ENCODE data around the gene SPDYE2B.
"Not testable (repeated sequence)": the region's sequence is repeated elsewhere in the genome, so short reads cannot be mapped to it uniquely, and the experiment has no call there.

Gene SPDYE2B, protein sequence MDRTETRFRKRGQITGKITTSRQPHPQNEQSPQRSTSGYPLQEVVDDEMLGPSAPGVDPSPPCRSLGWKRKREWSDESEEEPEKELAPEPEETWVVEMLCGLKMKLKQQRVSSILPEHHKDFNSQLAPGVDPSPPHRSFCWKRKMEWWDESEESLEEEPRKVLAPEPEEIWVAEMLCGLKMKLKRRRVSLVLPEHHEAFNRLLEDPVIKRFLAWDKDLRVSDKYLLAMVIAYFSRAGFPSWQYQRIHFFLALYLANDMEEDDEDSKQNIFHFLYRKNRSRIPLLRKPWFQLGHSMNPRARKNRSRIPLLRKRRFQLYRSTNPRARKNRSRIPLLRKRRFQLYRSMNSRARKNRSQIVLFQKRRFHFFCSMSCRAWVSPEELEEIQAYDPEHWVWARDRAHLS

GRCh38 chr7:102649924-102650323 is at the start of gene SPDYE2B:
TSS of gene SPDYE2B (plus strand) at chr7:102650319. CDS start at chr7:102652349, 2,030 bp downstream.
- DNase-seq: not testable (repeated sequence)

GRCh38 chr7:102602317-102602716 is 47.8 kb upstream of the SPDYE2B start:
- not testable (repeated sequence) for DNase-seq

GRCh38 chr7:102604431-102605145 is 45.5 kb upstream of the SPDYE2B start:
- not testable (repeated sequence) for DNase-seq

GRCh38 chr7:102606848-102607247 is 43.3 kb upstream of the SPDYE2B start:
- DNase-seq: not testable (repeated sequence)

DNA sequence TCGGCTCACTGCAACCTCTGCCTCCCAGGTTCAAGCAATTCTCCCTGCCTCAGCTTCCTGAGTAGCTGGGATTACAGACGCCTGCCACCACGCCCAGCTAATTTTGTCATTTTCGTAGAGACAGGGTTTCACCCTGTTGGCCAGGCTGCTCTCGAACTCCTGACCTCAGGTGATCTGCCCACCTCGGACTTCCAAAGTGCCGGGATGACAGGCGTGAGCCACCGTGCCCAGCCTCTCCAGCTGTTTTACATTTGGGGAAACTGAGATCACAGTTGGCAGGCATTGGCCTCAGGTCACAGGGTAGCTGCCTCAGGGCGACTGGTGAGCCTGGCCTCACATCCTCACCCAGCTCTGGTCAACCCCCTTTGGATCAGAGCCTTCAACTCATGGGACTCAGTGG is 40.4 kb upstream of the SPDYE2B start:
- DNase-seq: not testable (repeated sequence)

DNA sequence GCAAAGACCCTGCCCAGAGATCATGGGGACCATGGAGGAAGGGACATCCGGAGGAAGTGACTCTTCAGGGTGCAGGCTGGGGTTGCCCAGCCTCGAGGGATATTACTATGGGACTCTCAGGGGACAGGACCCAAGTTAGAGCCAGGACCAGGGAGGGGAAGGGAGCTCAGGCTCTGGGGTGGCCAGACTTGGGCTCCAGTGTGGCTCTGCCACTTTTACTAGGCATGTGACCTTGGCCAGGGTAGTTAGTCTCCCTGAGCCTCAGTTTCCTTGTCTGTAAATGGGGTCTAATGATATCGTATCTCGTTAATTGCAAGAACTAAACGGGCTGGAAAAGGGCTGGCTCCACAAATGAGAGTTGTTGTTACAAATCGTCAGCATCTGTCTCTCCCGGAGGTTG is 39.7 kb upstream of the SPDYE2B start:
- DNase-seq: not testable (repeated sequence)

DNA sequence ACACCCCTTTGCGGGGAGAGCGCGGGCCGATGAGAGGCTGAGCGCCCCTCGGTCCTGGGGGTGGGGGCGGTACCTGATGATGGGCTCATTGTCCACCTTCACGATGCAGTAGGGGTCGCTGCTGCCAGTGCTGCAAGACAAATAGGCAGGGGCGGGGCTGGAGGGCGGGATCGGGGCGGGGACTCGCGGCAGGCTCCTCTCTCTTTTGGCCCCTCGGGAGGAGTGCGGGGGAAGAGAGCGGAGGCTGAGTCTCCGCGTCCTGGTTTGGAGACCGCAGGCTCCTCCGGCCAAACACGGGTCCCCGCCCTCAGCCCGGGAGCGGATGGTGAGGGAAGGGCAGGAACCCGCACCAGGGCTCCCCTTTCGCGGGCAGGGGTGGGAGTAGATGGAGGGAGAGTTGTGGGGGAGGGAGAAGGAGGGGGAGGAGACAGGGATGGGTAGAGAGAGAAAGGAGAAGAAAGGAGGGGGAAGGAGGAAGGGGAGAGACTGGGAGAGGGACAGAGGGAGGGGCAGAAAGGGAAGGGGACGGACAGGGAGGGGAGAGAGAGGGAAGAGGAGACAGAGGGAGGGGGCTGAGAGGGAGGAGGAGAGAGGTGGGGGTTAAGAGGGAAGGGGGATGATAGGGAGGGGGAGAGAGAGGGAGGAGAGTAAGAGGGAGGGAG is 39.0 kb upstream of the SPDYE2B start:
- not testable (repeated sequence) for DNase-seq

GRCh38 chr7:102611675-102612325 is 38.3 kb upstream of the SPDYE2B start:
- DNase-seq: not testable (repeated sequence)

DNA sequence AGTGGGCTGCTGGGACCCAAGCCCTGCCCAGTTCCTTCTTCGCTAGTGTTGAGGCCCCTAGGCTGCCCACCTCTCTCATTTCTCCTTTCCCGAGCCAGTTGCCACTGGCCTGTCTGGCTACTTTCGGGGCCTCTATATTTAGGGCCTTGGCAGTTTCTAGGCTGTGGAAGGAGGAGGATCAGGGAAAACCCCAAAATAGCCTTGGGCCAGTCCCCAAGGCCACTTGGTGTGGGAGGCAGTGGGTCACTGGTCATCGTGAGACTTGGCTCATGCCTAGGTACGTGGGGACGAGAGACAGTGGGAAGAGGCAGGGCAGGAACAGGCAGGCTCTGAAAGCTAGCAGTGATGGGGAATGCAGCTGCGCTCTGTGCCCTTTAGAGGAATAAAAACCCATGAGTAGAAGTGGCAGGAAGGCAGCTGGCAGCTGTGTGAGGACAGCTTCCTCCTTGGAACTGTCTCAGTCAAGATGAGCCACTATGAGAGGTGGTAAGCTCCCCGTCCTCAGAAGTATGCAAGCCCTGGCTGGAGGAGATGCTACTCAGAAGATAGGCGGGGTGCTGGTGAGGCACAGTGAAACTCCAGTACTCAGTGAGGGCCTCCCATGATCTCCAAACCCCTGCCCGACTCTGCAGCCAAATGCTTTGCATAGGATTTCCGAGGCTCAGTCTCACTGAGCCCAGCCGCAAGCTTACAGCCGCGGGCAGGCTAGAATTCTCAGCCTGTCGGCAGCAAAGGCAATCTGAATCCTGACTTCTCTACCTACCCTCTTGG is 36.4 kb upstream of the SPDYE2B start:
- DNase-seq: not testable (repeated sequence)

GRCh38 chr7:102614346-102614697 is 35.8 kb upstream of the SPDYE2B start:
- not testable (repeated sequence) for DNase-seq

DNA sequence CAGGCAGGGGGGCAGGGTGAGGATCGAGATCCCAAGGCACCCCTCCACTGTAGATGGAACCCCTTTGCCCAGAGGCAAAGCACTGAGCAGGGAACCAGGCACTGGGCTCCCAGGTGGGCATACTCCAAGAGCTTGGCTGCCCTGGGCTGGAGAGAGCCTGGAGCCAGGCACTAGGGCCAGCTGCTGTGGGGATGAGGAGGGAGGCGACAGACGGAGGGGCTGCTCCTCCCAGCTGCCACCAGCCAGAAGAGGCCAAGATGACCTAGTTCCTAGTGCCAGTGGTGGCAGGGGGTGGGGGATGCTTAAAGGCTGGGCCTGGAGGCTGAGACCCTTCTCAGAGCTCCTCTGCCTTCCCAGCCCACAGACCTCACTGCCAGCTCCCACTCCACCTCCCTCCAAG is 35.2 kb upstream of the SPDYE2B start:
- not testable (repeated sequence) for DNase-seq

DNA sequence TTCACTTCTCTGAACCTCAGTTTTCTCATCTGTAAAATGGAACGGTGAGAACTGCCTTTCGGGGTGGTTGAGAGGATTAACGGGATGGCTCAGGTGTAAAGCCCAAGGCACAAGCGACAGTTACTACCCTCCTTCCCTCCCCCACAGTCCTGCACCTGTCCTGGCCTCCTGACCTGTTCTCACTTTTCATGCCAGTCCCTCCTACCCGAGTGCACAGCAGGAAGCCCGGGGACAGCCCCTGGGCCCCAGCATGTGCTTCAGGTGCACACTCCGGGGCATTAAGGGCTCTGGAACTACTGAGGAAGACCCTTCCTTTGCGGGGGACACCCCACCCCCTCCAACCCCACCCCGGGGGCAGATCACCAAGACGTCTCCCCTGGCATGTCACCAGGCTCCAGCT is 34.2 kb upstream of the SPDYE2B start:
- not testable (repeated sequence) for DNase-seq

DNA sequence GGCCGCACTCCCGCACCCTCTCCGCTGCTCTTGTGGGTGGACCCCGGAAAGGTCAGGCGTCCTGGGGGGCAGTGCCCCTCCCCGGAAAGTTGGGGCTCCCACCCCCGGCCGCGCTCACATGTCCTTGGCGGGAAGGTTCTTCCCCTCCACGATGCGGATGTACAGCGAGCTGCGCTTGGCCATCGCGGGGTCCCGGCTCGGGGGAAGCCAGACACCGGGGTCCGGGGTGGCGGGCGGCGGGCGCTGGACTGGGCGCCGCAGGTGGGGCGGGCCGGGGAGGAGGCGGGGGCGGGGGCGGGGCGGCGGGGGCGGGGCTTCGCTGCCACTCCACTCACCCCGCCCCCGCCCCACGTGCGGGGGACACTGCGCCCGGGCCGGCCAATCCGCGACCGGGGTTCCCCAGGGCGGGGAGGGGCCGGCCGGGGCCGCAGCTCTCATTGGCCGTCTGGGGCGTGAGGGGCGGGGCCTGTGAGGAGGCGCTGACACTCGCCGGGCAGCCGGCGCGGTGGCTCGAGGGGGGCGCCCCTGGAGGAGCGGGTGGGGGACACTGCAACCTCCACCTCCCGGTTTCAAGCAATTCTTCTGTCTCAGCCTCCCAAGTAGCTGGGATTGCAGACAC is 33.5 kb upstream of the SPDYE2B start, which contains the start of gene RASA4:
Gene RASA4 (minus strand): TSS at position 250 of the 619 bp plus-strand sequence. CDS start 67 bp downstream, at position 183.
- not testable (repeated sequence) for DNase-seq

DNA sequence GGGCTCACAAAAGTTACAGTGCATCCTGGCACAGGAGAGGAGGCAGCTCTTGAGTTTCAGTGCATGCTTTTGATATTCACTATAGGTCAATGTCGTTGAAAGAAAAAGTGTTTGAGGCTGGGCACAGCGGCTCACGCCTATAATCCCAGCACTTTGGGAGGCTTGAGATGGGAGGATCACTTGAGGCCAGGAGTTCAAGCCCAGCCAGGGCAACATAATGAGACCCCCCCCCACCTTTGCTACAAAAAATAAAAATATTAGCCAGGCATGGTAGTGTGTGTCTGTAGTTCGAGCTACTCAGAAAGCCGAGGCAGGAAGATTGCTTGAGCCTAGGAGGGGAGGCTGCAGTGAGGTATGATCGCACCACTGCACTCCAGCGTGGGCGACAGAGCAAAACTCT is 32.0 kb upstream of the SPDYE2B start:
- DNase-seq: not testable (repeated sequence)

- not testable (repeated sequence) for DNase-seq
Observed at GRCh38 chr7:102627271-102627904, 22.7 kb upstream of the SPDYE2B start.

DNA sequence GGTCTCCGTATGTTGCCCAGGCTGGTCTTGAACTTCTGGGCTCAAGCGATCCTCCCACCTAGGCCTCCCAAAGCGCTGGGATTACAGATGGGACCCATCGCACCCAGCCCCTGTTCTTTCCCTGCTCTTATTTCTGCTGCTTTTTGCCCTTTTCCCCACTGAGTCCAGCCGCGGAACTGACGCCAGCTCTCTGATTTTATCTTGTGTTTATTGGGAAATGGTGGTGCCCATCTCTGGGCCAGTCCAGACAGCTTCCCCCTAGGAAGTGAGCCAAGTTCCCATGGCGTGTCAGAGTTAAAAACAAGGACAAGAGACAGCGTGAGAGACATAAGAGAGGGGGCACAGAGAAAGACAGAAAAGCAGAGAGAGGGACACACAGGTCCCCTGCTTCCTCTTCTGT is 19.5 kb upstream of the SPDYE2B start:
- DNase-seq: not testable (repeated sequence)

DNA sequence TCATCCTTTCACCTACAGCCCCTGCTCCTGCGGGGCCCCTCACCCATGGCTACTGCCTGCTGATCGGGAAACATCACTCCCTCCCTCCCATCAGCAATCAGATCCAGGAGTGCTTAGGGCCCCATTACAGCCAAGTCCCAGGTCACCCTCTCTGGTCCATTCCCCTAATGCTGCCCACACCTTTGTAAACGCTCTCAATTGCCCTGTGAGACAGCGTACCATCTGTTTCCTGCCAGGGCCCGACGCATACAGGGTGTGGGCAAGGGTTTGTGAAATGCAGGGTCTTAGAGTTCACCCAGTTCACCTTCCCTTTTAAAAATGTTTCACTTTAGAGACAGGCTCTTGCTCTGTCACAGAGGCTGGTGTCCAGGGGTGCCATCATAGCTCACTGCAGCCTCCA is 15.8 kb upstream of the SPDYE2B start:
- not testable (repeated sequence) for DNase-seq

- not testable (repeated sequence) for DNase-seq
Observed at GRCh38 chr7:102635354-102635753, 14.8 kb upstream of the SPDYE2B start.

DNA sequence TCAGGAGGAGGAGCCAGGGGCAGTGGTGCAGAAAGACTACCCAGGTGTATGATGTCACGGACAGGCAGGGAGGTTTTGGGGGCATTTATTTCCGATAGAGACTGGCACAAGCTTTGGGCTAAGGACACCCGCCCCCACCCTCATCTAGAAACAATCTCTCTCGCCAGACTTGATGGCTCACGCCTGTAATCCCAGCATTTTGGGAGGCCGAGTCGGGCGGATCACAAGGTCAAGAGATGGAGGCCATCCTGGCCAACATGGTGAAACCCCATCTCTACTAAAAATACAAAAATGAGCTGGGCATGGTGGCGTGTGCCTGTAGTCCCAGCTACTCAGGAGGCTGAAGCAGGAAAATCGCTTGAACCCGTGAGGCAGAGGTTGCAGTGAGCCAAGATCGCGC is 13.2 kb upstream of the SPDYE2B start:
- not testable (repeated sequence) for DNase-seq

DNA sequence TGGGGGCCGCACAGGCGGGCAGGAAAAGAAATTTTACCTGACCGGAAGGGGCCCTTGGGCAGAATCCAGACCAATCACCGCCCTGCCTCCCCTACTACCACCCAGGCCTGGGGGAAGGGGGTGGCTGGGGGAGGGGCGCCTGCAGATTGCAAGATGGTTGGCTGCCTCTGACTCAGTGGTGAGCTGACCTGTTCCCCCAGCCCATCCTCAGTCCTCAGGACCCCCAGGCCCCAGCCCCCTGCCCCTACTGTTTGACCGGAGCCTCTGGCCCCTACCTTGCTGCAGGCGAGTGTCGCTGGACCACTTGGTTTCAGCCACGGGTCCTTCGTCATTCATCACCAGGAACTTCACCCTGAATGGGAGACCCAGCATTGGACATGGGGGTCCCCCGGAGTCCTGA is 11.3 kb upstream of the SPDYE2B start:
- not testable (repeated sequence) for DNase-seq

DNA sequence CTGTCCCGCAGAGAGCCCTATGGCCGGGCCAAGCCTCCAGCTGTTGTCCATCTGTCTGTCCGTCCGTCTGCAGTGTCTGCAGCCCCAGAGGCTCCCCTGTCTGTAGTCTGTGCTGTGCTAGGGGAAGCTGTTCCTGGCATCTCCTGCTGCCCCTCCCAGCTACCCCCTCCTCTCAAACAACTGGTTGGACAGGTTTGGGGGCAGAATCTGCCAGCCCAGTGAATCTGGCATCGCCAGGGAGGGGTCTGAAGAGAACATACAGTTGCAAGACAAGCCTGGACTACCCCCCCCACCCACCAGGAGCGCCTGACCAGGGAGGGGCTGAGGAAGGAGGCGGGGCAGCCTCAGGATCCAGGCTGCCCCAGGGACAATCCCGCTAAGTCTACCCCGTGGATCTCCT is 7.4 kb upstream of the SPDYE2B start, which contains the start of gene UPK3BL1:
Gene UPK3BL1 (minus strand): TSS at position 101 of the 400 bp plus-strand sequence. CDS start 50 bp downstream, at position 51.
- DNase-seq: not testable (repeated sequence)
